IPS DF 19.7 (cell line): ENCODE data around the gene PCDH19.

Experiments used
- DNase-seq: peaks from one replicate; pipeline ENCODE4 v3.0.0-alpha.2; 2013; ENCODE audit warnings: low read depth, low spot score

Gene PCDH19

GRCh38 chrX:100296183-100296753, 113.8 kb downstream of the PCDH19 start:
- peak; percentile 38 for DNase-seq

GRCh38 chrX:100294965-100295364, 115.1 kb downstream of the PCDH19 start:
- no peak for DNase-seq

DNA sequence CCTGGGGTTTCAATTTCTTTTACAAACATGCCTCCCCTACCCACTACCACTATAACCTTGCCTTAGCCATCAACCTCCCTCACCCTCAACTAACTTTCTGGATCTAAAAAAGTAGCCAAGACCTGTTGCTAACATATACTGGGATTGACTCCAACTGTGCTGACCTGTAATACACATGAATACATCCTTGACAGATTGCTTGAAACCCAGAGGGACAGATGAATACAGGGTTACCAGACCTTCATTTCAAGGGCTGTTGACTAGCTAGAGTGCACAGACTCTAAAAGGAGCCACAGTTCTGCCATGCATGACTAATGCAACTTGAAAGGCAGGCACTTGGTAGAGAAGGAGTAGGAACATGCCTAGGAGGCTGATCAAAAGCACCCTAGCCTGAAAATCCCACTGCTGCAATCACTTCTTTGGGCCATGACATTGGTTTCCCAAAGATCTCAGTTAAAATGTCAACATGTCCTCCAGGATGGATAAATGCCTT, 121.0 kb downstream of the PCDH19 start:
- DNase-seq = no peak

DNA sequence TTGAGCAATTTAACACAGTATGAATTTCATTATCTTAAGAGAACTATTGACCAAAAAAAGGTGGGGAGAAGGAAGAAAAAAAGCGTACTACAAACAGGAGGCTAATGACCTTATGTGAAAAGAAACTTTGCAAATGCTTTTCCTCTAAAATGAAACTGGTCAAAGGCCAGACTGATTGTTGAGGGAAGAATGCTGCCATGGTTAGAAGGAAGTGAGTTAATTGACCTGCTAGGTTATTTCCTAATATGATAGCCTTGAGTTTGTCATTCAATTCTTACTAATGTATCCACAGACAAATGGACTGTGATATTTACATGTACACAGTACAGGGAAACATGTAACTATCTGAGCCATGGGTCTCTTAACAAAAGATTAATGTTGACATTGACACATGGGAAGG, 132.8 kb downstream of the PCDH19 start:
- DNase-seq = no peak

DNA sequence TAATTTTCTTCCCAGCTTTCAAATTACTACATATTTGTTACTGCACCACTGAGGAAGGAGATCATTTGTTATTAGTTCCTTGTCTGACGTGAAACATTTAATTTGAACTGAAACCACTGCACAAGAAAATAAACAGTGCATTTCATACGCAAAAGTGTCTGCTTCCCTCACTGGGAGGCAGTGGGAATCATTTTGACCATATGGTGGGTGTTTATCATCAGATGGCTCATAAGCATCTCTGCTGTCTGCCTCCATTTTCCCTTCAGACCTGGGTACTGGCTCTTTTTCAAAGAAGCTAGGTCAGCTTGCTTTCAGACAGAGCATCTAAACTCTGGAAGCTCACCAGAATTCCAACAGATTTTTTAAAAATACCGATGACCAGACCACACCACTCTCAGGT, 135.2 kb downstream of the PCDH19 start:
- no peak for DNase-seq

DNA sequence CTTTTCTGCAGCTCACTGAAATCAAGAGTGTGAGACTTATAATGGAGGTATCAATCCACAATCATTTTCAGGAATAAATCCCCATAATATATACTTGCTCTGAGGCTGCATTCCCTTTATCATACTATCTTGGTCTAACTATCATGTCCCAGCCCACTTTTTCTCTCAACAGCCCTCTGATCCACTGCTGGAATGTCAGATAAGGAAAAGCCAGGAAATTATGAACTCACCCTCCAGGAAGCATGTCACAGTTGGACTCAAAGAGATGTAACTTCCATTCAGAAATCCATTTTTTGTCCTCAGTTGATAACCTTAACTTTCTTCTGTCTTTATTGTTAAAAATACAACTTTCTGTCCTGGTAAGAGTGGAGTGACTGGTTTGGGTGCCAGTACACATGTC, 144.9 kb downstream of the PCDH19 start:
- DNase-seq = no peak

- no peak for DNase-seq
These were observed 145.9 kb downstream of the PCDH19 start for GRCh38 chrX:100264200-100264599.

GRCh38 chrX:100263650-100264049, 146.4 kb downstream of the PCDH19 start:
- no peak for DNase-seq

DNA sequence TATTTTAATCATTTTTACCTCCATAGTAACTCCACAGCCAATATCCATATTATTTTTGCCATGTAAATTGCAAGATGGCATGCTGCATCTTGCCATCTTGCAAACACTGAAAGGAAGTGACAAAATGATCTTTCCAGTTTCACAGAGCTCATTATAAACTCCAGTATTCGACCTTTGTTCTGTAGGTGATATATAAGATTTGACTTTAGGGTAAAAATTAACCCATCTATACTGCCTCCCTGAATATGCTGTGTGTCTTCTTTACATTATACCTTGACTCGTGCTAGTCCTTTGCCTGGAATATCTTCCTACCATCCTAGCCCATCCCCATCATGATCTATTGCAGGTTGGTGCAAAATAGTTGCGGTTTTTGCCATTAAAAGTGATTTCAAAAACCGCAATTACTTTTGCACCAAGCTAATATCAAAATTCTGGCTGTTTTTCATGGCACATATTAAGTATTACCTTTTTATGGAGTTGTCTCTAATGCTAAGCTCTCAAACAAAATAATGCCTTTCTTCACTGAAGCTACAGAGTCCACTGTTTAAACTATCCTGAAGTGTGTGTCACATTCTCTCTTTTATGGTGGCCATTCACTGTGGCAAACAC, 161.1 kb downstream of the PCDH19 start:
- DNase-seq = no peak

- no peak for DNase-seq
These were observed 162.2 kb downstream of the PCDH19 start for GRCh38 chrX:100247826-100248225.

- no peak for DNase-seq
These were observed 165.4 kb downstream of the PCDH19 start for GRCh38 chrX:100244681-100245080.
